Myocyte (in vitro differentiated cells): ENCODE results near the gene MRPL51. TPM values are rescaled to one million over a fixed set of nuclear protein-coding genes. Genes with fewer than 3 reads are reported as not detected.
"Not testable (repeated sequence)": the region's sequence is repeated elsewhere in the genome, so short reads cannot be mapped to it uniquely, and the experiment has no call there.

ENCODE experiments used
- DNase-seq: peaks from one replicate; pipeline ENCODE4 v3.0.0-alpha.2; 2012; ENCODE audit warnings: low read depth
- total RNA-seq: library from RNA; depleted of rRNA; stranded (reverse); fragments of >200 nt; gene quantifications from 2 replicates; pipeline ENCODE4 v1.2.3, GENCODE V29; 2014

Gene MRPL51
- total RNA-seq, 1 donor from 2014 or later, result 92.2 TPM

- peak; percentile 96 for DNase-seq
Observed at GRCh38 chr12:6532051-6532926, 39.2 kb upstream of the MRPL51 start.

- no peak for DNase-seq
Observed at GRCh38 chr12:6530576-6531260, 37.7 kb upstream of the MRPL51 start.

- no peak for DNase-seq
Observed at GRCh38 chr12:6529291-6529737, 36.3 kb upstream of the MRPL51 start.

GRCh38 chr12:6528539-6529235 is 35.6 kb upstream of the MRPL51 start:
- DNase-seq, result no peak

GRCh38 chr12:6527711-6528110 is 34.6 kb upstream of the MRPL51 start:
- no peak for DNase-seq

GRCh38 chr12:6526766-6527525 is 33.9 kb upstream of the MRPL51 start:
- DNase-seq, result no peak

- no peak for DNase-seq
Observed at GRCh38 chr12:6526201-6526600, 33.1 kb upstream of the MRPL51 start.

- no peak for DNase-seq
Observed at GRCh38 chr12:6524648-6525047, 31.6 kb upstream of the MRPL51 start.

GRCh38 chr12:6523708-6524107 is 30.6 kb upstream of the MRPL51 start:
- DNase-seq, result no peak

GRCh38 chr12:6522193-6522592 is 29.1 kb upstream of the MRPL51 start:
- no peak for DNase-seq

GRCh38 chr12:6520186-6520585 is 27.1 kb upstream of the MRPL51 start:
- DNase-seq, result no peak

- DNase-seq, result no peak
Observed at GRCh38 chr12:6508087-6508486, 15.0 kb upstream of the MRPL51 start.

GRCh38 chr12:6507102-6507998 is 14.3 kb upstream of the MRPL51 start:
- peak; percentile 5 for DNase-seq

GRCh38 chr12:6500466-6500865 is 7.4 kb upstream of the MRPL51 start:
- DNase-seq, result no peak

GRCh38 chr12:6497291-6497690 is 4.2 kb upstream of the MRPL51 start:
- DNase-seq, result not testable (repeated sequence)

- no peak for DNase-seq
Observed at GRCh38 chr12:6494968-6495367, 1.9 kb upstream of the MRPL51 start.

- no peak for DNase-seq
Observed at GRCh38 chr12:6494258-6494743, 1.2 kb upstream of the MRPL51 start.

- peak; percentile 97 for DNase-seq
Observed at GRCh38 chr12:6493497-6494257, 615 bp upstream of the MRPL51 start, which contains the start of gene NCAPD2. NCAPD2 (plus strand) TSS chr12:6494102; CDS start chr12:6495099, 997 bp downstream.

GRCh38 chr12:6490673-6491072 is 2.4 kb downstream of the MRPL51 start:
- DNase-seq, result not testable (repeated sequence)
